ENCODE data around the gene MED13.

The MED13 gene

DNA sequence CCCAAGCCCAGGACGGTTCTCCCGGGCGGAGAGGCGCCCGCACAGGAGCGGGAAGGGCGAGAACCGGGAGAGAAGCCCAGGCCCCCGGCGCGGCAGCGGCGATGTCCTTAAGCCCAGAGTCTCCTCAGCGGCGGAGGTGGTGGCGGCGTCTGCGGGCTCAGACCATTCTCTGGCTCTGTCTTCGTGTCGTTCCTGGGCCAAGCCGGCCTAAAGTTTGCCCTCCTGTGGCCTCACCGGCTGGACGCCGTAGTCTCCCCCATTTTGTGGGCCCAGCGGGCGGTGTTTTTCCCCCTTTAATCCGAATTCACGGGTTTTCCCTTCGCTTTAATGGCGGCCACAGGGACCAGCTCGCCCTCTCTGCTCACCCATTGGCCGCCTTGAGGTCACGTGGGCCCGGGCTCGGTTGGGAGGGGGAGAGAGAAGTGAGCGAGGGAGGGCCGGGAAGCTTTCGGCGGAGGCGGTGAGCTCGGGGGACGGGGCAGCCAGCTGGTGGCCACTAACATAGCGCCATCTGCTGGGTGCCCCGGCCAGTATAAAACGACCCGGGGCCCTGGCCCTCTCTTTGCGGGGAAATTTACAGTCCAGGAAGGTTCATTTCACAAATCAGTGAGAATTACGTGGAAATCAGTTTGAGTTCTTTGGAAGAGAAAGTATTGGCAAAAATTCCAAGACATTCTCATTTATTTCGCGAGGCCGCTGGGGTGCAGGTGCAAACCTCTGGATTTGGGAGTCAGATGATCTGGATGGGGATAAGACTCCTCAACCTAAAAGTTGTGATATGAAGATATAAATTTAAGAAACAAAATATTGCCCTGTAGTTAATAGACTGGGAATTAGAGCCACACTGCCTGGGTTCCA lies 762 bp upstream of the MED13 start (continued):
- TF ChIP-seq OVOL3 (tag by site-specific recombination; IDR thresholded peaks at IDR 0.05) (no peak; the same call in 1 of the 2 replicates), ZNF140 (tag by site-specific recombination; IDR thresholded peaks at IDR 0.05) (no peak), ZNF274 (IDR thresholded peaks at IDR 0.05; ENCODE audit: low read length) (no peak), ZNF274 (tag by site-specific recombination; IDR thresholded peaks at IDR 0.05; ENCODE audit: borderline replicate concordance) (no peak), ZNF776 (tag by site-specific recombination; IDR thresholded peaks at IDR 0.05; ENCODE audit: borderline replicate concordance) (no peak), HOXC10 (CRISPR knock-in tag; IDR thresholded peaks at IDR 0.05) (no peak), ZNF366 (tag by site-specific recombination; conservative IDR thresholded peaks at IDR 0.05) (peak; percentile 49; the same call in 1 of the 2 replicates), ZXDB (tag by site-specific recombination; IDR thresholded peaks at IDR 0.05) (peak; percentile 97), ZNF561 (tag by site-specific recombination; IDR thresholded peaks at IDR 0.05; ENCODE audit: borderline replicate concordance) (peak; percentile 100), GLIS1 (tag by site-specific recombination; IDR thresholded peaks at IDR 0.05) (no peak), ZNF473 (tag by site-specific recombination; IDR thresholded peaks at IDR 0.05) (no peak), ZNF335 (tag by site-specific recombination; conservative IDR thresholded peaks at IDR 0.05) (peak; percentile 79), SCRT2 (tag by site-specific recombination; IDR thresholded peaks at IDR 0.05) (no peak), ZNF560 (tag by site-specific recombination; IDR thresholded peaks at IDR 0.05; ENCODE audit: borderline replicate concordance) (no peak), PRDM1 (tag by site-specific recombination; IDR thresholded peaks at IDR 0.05) (peak; percentile 80), ZNF677 (tag by site-specific recombination; IDR thresholded peaks at IDR 0.05) (no peak), ZNF248 (tag by site-specific recombination; IDR thresholded peaks at IDR 0.05) (no peak), ZNF670 (tag by site-specific recombination; IDR thresholded peaks at IDR 0.05; ENCODE audit: low read depth) (no peak), ZNF354C (tag by site-specific recombination; IDR thresholded peaks at IDR 0.05; ENCODE audit: borderline replicate concordance, low read depth) (no peak), ZNF239 (tag by site-specific recombination; IDR thresholded peaks at IDR 0.05) (no peak), SCRT1 (tag by site-specific recombination; IDR thresholded peaks at IDR 0.05; ENCODE audit: borderline replicate concordance) (no peak), ZNF157 (tag by site-specific recombination; IDR thresholded peaks at IDR 0.05) (no peak), MEIS1 (CRISPR knock-in tag; IDR thresholded peaks at IDR 0.05; ENCODE audit: borderline replicate concordance) (no peak)
- TF ChIP-seq, protein P1, sequence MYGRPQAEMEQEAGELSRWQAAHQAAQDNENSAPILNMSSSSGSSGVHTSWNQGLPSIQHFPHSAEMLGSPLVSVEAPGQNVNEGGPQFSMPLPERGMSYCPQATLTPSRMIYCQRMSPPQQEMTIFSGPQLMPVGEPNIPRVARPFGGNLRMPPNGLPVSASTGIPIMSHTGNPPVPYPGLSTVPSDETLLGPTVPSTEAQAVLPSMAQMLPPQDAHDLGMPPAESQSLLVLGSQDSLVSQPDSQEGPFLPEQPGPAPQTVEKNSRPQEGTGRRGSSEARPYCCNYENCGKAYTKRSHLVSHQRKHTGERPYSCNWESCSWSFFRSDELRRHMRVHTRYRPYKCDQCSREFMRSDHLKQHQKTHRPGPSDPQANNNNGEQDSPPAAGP (tag by site-specific recombination; IDR thresholded peaks at IDR 0.05), result peak; percentile 36; the same call in 1 of the 2 replicates
- TF ChIP-seq, protein P2, sequence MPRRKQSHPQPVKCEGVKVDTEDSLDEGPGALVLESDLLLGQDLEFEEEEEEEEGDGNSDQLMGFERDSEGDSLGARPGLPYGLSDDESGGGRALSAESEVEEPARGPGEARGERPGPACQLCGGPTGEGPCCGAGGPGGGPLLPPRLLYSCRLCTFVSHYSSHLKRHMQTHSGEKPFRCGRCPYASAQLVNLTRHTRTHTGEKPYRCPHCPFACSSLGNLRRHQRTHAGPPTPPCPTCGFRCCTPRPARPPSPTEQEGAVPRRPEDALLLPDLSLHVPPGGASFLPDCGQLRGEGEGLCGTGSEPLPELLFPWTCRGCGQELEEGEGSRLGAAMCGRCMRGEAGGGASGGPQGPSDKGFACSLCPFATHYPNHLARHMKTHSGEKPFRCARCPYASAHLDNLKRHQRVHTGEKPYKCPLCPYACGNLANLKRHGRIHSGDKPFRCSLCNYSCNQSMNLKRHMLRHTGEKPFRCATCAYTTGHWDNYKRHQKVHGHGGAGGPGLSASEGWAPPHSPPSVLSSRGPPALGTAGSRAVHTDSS (tag by site-specific recombination; IDR thresholded peaks at IDR 0.05), result no peak
- TF ChIP-seq, protein P3, sequence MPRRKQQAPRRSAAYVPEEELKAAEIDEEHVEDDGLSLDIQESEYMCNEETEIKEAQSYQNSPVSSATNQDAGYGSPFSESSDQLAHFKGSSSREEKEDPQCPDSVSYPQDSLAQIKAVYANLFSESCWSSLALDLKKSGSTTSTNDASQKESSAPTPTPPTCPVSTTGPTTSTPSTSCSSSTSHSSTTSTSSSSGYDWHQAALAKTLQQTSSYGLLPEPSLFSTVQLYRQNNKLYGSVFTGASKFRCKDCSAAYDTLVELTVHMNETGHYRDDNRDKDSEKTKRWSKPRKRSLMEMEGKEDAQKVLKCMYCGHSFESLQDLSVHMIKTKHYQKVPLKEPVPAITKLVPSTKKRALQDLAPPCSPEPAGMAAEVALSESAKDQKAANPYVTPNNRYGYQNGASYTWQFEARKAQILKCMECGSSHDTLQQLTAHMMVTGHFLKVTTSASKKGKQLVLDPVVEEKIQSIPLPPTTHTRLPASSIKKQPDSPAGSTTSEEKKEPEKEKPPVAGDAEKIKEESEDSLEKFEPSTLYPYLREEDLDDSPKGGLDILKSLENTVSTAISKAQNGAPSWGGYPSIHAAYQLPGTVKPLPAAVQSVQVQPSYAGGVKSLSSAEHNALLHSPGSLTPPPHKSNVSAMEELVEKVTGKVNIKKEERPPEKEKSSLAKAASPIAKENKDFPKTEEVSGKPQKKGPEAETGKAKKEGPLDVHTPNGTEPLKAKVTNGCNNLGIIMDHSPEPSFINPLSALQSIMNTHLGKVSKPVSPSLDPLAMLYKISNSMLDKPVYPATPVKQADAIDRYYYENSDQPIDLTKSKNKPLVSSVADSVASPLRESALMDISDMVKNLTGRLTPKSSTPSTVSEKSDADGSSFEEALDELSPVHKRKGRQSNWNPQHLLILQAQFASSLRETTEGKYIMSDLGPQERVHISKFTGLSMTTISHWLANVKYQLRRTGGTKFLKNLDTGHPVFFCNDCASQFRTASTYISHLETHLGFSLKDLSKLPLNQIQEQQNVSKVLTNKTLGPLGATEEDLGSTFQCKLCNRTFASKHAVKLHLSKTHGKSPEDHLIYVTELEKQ (tag by site-specific recombination; IDR thresholded peaks at IDR 0.05; ENCODE audit: borderline replicate concordance), result no peak
- TF ChIP-seq, protein P4, sequence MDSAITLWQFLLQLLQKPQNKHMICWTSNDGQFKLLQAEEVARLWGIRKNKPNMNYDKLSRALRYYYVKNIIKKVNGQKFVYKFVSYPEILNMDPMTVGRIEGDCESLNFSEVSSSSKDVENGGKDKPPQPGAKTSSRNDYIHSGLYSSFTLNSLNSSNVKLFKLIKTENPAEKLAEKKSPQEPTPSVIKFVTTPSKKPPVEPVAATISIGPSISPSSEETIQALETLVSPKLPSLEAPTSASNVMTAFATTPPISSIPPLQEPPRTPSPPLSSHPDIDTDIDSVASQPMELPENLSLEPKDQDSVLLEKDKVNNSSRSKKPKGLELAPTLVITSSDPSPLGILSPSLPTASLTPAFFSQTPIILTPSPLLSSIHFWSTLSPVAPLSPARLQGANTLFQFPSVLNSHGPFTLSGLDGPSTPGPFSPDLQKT (IDR thresholded peaks at IDR 0.05; ENCODE audit: borderline replicate concordance, low read depth, low read length), result no peak
- TF ChIP-seq, protein P5, sequence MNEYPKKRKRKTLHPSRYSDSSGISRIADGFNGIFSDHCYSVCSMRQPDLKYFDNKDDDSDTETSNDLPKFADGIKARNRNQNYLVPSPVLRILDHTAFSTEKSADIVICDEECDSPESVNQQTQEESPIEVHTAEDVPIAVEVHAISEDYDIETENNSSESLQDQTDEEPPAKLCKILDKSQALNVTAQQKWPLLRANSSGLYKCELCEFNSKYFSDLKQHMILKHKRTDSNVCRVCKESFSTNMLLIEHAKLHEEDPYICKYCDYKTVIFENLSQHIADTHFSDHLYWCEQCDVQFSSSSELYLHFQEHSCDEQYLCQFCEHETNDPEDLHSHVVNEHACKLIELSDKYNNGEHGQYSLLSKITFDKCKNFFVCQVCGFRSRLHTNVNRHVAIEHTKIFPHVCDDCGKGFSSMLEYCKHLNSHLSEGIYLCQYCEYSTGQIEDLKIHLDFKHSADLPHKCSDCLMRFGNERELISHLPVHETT (tag by site-specific recombination; IDR thresholded peaks at IDR 0.05), result no peak
- TF ChIP-seq, protein P6, sequence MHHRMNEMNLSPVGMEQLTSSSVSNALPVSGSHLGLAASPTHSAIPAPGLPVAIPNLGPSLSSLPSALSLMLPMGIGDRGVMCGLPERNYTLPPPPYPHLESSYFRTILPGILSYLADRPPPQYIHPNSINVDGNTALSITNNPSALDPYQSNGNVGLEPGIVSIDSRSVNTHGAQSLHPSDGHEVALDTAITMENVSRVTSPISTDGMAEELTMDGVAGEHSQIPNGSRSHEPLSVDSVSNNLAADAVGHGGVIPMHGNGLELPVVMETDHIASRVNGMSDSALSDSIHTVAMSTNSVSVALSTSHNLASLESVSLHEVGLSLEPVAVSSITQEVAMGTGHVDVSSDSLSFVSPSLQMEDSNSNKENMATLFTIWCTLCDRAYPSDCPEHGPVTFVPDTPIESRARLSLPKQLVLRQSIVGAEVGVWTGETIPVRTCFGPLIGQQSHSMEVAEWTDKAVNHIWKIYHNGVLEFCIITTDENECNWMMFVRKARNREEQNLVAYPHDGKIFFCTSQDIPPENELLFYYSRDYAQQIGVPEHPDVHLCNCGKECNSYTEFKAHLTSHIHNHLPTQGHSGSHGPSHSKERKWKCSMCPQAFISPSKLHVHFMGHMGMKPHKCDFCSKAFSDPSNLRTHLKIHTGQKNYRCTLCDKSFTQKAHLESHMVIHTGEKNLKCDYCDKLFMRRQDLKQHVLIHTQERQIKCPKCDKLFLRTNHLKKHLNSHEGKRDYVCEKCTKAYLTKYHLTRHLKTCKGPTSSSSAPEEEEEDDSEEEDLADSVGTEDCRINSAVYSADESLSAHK (tag by site-specific recombination; IDR thresholded peaks at IDR 0.05), result no peak
